Neural cell (in vitro differentiated cells): ENCODE results near the gene TIMELESS.

Experiments
- EZH2 ChIP-seq: fragments of 200-600, 300-800 bp; shearing (Covaris generic), sonication (generic); IDR thresholded peaks from 2 replicates; pipeline ENCODE4 v1.6.1; 2014; ENCODE audit warnings: antibody characterized with exemption, low read length, borderline replicate concordance, mild to moderate bottlenecking; ENCODE audit not compliant: insufficient read depth, poor library complexity, severe bottlenecking
- POLR2AphosphoS5 ChIP-seq: IDR thresholded peaks from 2 replicates; pipeline ENCODE4 v1.6.1; 2012
- TF ChIP-seq, protein P1 (sequence below): fragments of 450-650 bp; IDR thresholded peaks from 2 replicates; pipeline ENCODE4 v1.5.1; 2014; ENCODE audit warnings: antibody characterized with exemption, mild to moderate bottlenecking, moderate library complexity; ENCODE audit not compliant: poor library complexity, severe bottlenecking

DNA sequence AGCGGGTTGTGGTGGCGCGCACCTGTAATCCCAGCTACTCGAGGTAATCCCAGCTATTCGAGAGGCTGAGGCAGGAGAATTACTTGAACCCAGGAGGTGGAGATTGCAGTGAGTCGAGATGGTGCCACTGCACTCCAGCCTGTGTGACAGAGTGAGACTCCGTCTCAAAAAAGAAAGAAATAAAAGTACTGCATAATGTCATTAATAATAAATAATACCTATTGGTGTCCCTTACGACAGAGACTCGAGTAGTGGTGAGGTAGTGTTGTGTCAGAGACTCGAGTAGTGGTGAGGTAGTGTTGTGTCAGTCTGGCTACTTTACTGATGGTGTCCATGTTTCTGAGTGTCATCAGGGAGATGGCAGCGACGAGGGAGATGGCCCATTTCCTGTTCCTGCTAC is 37.5 kb upstream of the TIMELESS start:
- TF ChIP-seq POLR2AphosphoS5 (no peak), EZH2 (no peak)
- TF ChIP-seq, protein P1, sequence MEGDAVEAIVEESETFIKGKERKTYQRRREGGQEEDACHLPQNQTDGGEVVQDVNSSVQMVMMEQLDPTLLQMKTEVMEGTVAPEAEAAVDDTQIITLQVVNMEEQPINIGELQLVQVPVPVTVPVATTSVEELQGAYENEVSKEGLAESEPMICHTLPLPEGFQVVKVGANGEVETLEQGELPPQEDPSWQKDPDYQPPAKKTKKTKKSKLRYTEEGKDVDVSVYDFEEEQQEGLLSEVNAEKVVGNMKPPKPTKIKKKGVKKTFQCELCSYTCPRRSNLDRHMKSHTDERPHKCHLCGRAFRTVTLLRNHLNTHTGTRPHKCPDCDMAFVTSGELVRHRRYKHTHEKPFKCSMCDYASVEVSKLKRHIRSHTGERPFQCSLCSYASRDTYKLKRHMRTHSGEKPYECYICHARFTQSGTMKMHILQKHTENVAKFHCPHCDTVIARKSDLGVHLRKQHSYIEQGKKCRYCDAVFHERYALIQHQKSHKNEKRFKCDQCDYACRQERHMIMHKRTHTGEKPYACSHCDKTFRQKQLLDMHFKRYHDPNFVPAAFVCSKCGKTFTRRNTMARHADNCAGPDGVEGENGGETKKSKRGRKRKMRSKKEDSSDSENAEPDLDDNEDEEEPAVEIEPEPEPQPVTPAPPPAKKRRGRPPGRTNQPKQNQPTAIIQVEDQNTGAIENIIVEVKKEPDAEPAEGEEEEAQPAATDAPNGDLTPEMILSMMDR, result no peak
